ACC112 (cell line): ENCODE measurements around the gene FRY.

ENCODE experiments used
- H2AFZ ChIP-seq: fragments of 200-600 bp; sonication (generic); one replicate; pipeline ENCODE4 v1.6.0; 2017; ENCODE audit warnings: antibody characterized with exemption, low read length; ENCODE audit not compliant: unreplicated experiment
- H3K27ac ChIP-seq: fragments of 200-600 bp; sonication (generic); 2 replicates; pipeline ENCODE4 v1.5.1; 2014; ENCODE audit warnings: low read depth, mild to moderate bottlenecking, antibody characterized with exemption, low read length, moderate library complexity
- H3K27me3 ChIP-seq: fragments of 200-600 bp; sonication (generic); 2 replicates; pipeline ENCODE4 v1.6.1; 2014; ENCODE audit warnings: mild to moderate bottlenecking, antibody characterized with exemption, low read length, moderate library complexity, mixed read lengths; ENCODE audit not compliant: insufficient read depth
- H3K36me3 ChIP-seq: fragments of 200-600 bp; sonication (generic); 2 replicates; pipeline ENCODE4 v1.6.1; 2016; ENCODE audit warnings: mild to moderate bottlenecking, antibody characterized with exemption, low read length, moderate library complexity, mixed read lengths; ENCODE audit not compliant: insufficient read depth
- H3K4me1 ChIP-seq: fragments of 200-600 bp; sonication (generic); one replicate; pipeline ENCODE4 v1.6.1; 2016; ENCODE audit warnings: low read length, mixed read lengths; ENCODE audit not compliant: insufficient read depth, unreplicated experiment, control insufficient read depth
- H3K4me3 ChIP-seq: fragments of 200-600 bp; sonication (generic); 2 replicates; pipeline ENCODE4 v1.5.1; 2014; ENCODE audit warnings: mild to moderate bottlenecking, low read depth, low read length
- H3K79me2 ChIP-seq: fragments of 200-600 bp; sonication (generic); one replicate; pipeline ENCODE4 v1.6.0; 2016; ENCODE audit warnings: low read length; ENCODE audit not compliant: control insufficient read depth, unreplicated experiment, insufficient read depth

FRY gene

DNA sequence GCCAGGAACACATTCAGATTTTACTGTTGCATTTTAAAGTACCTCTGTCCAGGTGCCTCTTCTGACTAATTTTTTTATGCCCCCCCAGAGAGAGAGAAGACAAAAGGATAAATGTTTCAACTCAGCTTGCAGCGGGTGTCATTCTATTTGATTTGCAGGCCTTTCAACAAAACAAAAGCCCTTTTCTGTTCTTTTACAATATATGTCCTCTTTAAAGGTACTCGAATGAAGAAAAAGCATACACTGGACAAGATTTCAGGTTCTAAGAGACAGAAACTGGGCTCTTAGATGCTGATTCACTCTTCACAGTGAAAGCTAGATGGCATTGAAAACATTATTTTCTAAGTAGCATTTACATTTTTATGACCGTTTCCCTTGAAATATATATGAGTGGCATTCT, 2.9 kb upstream of the FRY start:
- Histone ChIP-seq H3K36me3 (no peaks in the 10 kb centered on the region), H3K4me3 (no peak overlapping the region), H2AFZ (no peak overlapping the region), H3K79me2 (no peaks in the 10 kb centered on the region), H3K27me3 (no peaks in the 10 kb centered on the region), H3K4me1 (peaks cover 6% of the 10 kb centered on the region), H3K27ac (no peak overlapping the region)

DNA sequence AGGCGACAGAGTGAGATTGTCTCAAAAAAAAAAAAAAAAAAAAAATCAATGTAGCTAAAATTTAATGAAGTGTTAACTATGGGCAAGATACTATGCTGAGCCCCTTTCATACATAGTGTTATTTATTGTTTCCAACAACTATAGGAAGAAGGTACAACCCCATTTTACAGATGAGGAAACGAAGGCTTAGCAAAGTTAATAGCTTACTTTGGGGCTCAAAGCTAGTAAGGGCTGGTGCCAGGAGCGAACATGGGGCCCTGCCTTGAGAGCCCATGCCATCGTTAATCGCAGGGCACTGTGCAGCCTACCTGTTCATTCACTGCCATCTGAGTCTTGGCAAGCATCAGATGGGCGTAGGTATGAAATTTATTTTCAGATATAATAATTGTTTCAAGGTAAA, 1.9 kb upstream of the FRY start:
- H3K4me3 ChIP-seq: no peak overlapping the region
- H3K36me3 ChIP-seq: no peaks in the 10 kb centered on the region
- no peak overlapping the region for H3K27ac ChIP-seq
- no peaks in the 10 kb centered on the region for H3K27me3 ChIP-seq
- H3K79me2 ChIP-seq: no peaks in the 10 kb centered on the region
- no peak overlapping the region for H2AFZ ChIP-seq
- peaks cover 6% of the 10 kb centered on the region for H3K4me1 ChIP-seq

DNA sequence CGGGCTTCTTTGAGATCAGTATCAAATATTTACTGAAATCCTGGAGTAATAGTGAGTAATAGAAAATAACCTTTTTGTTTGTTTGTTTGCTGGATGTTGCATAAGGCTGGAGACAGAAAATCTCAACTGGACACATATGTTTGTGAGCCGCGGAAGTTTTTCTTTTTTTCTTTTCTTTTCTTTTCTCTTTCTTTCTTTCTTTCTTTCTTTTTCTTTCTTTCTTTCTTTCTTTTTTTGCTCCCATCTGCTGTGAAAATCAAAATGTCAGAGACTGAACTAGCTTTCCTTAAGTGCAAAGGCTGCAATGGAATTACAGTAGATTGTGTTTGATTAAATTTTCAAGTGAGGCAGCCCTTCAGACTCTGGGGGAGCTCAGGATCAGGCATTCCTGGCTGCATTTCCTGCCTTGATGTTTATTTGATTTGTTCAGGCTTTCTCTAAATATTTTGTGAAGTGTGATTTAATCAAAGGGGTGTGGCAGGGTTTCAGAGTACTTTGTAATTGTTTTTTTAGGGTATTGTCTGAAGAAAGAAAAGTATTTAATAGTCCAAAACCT, 319 bp downstream of the FRY start:
- no peak overlapping the region for H3K27ac ChIP-seq
- H3K27me3 ChIP-seq: no peaks in the 10 kb centered on the region

DNA sequence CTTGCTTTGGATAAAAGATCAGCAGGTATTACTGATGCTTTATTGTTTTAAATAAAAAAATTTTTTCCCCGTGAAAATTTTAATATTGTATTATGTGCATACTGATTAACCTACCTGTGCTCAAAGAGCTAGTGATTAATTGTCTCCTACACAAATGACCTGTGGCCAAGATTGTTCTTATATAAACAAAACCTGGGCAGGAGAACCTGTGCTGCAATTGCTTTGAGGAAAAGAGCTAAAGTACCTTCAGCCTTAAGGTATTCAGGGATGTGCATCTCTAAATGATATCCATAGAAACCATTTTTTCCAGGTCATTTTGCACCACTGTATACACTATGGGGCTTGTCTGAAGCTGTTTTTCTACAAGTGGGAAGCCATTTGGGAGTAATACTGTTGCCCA, 1.2 kb downstream of the FRY start:
- Histone ChIP-seq H3K27me3 (no peaks in the 10 kb centered on the region), H3K4me1 (peaks cover 6% of the 10 kb centered on the region), H3K36me3 (no peaks in the 10 kb centered on the region), H3K27ac (no peak overlapping the region), H3K4me3 (no peak overlapping the region), H2AFZ (no peak overlapping the region), H3K79me2 (no peaks in the 10 kb centered on the region)

More for the DNA sequence above, 319 bp downstream of the FRY start:
- peak overlapping the region; percentile 94 for H2AFZ ChIP-seq
- H3K36me3 ChIP-seq: no peaks in the 10 kb centered on the region
- H3K79me2 ChIP-seq: no peaks in the 10 kb centered on the region
- H3K4me1 ChIP-seq: peaks cover 6% of the 10 kb centered on the region
- peak overlapping the region; percentile 83 for H3K4me3 ChIP-seq

DNA sequence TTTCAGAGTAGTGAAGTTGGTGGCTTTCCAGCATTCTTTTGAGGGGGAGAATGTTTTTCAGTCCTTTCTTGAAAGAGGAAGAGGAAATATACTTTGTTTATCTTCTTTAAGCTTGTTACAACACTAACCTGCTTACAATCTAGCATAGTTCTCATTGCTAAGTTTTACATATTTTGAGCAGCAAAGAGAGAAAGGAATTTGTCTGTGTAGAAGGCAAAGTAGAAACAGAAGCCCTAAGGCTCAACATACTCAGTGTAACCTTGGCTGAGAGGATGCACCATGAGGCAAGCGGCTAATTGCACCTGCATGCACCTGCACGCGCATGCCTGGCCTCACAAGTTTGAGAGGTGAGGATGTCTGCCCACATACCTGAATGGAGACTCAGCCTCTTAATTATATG, 2.2 kb downstream of the FRY start:
- Histone ChIP-seq H3K4me1 (peaks cover 6% of the 10 kb centered on the region), H2AFZ (no peak overlapping the region), H3K27me3 (no peaks in the 10 kb centered on the region), H3K36me3 (no peaks in the 10 kb centered on the region), H3K27ac (no peak overlapping the region), H3K4me3 (no peak overlapping the region), H3K79me2 (no peaks in the 10 kb centered on the region)

DNA sequence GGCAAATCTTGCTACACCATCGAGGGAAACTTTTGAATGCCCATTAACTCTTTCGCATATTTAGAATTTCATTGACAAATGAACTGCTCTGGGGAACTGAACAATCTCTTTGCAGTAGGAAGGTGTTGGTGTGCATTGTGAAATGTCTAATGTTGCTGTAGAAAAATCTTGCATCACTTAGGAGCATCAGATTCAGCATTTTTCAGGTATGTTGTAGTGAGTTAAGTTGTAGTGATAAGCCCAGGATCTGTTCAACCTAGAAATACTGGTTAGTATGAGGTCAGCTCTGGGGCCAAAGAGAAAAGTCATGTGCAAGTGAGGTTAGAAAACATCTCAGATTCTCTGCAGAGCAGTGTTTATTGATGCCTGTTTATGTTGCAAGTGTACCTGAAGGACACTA, 4.1 kb downstream of the FRY start:
- no peaks in the 10 kb centered on the region for H3K36me3 ChIP-seq
- H3K4me3 ChIP-seq: no peak overlapping the region
- no peak overlapping the region for H3K27ac ChIP-seq
- no peak overlapping the region for H2AFZ ChIP-seq
- H3K27me3 ChIP-seq: no peaks in the 10 kb centered on the region
- H3K79me2 ChIP-seq: no peaks in the 10 kb centered on the region
- peaks cover 1% of the 10 kb centered on the region for H3K4me1 ChIP-seq

DNA sequence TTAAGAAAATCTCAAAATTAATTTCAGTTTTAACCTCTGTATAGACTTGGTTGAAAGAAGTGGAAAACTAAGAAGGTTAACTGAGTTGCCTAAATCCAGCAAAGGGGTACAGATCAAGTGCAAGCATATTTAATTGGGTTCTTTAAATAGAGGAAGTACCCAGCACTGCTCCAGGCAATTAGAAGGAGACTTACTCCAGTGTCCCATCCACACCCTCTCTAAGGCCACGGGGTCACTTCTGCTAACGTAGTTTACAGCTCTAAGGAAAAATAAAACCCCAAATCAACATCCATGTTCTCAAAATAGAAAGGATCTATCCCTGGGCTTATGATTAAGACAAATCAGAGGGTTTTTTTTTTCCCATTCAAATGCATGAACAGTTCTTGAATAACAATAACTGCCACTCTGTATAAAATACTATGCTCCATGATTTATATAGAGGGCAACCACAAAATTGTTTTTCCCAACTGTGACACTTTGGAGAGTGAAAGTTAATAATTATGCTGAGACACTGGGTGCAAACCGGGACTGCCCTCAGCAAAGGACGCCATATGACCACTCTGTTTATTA, 4.6 kb downstream of the FRY start:
- Histone ChIP-seq H3K27ac (no peak overlapping the region), H2AFZ (no peak overlapping the region), H3K79me2 (no peaks in the 10 kb centered on the region), H3K27me3 (no peaks in the 10 kb centered on the region), H3K36me3 (no peaks in the 10 kb centered on the region), H3K4me1 (no peaks in the 10 kb centered on the region), H3K4me3 (no peak overlapping the region)

DNA sequence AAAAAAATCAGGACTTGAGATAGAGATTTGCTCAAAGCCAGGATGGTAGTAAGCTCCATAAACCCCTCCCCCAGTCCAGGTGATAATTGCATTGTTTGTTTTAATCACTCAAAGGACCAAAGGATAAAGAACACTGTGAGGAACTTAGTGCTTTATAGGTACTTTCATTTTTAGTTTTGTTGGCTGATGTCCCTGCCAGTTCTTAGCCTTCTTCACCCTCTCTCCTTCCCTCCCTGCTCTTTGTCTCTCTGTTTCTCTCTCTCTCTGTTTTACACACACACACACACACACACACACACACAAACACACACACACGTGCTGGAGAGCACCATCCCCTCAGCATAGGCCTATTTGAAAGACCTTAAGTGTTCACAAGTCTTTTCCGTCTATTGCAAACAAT, 5.2 kb downstream of the FRY start:
- Histone ChIP-seq H3K4me3 (no peak overlapping the region), H3K4me1 (no peaks in the 10 kb centered on the region), H3K36me3 (no peaks in the 10 kb centered on the region), H3K27me3 (no peaks in the 10 kb centered on the region), H2AFZ (no peak overlapping the region), H3K79me2 (no peaks in the 10 kb centered on the region), H3K27ac (no peak overlapping the region)

DNA sequence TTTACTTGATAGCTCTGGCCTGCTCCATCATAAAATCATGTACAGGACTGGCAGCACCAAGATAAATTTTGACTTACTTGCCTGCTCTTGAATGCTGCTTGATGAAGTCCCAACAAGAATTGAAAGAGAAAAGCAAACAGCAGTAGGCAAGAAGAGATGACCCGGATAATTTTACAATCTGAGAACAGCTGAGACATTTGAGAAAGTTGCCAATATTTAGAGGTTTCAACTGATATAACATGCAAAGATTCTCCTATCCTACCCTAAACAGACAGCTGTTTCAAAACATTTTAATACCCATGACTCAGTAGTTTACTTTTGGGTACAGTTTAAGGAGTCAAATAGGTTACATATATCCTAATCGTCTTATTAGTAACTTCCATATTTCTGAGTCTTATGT, 5.9 kb downstream of the FRY start:
- no peaks in the 10 kb centered on the region for H3K36me3 ChIP-seq
- H2AFZ ChIP-seq: no peak overlapping the region
- H3K27me3 ChIP-seq: no peaks in the 10 kb centered on the region
- H3K4me1 ChIP-seq: no peaks in the 10 kb centered on the region
- no peak overlapping the region for H3K4me3 ChIP-seq
- H3K79me2 ChIP-seq: no peaks in the 10 kb centered on the region
- no peak overlapping the region for H3K27ac ChIP-seq

DNA sequence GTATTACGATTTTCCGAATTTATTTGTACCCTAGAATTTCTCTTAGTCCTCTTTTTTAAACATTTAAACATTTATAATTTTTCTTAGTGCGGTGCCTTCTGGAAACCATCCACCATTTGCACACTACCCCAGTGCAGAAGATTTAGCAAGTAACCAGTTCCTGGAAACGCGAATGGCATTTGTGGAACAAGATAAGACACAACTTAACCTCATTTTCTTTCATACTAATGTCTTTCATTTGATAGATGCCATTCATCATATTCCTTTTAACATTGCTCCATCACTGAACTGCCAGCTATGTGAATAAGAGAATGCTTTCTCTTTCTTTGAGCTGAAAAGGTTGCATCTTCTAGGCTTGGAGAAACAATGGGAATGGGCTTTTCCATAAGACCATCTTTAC, 6.8 kb downstream of the FRY start:
- Histone ChIP-seq H3K4me1 (no peaks in the 10 kb centered on the region), H3K79me2 (no peaks in the 10 kb centered on the region), H3K27me3 (no peaks in the 10 kb centered on the region), H2AFZ (no peak overlapping the region), H3K4me3 (no peak overlapping the region), H3K27ac (no peak overlapping the region), H3K36me3 (no peaks in the 10 kb centered on the region)

DNA sequence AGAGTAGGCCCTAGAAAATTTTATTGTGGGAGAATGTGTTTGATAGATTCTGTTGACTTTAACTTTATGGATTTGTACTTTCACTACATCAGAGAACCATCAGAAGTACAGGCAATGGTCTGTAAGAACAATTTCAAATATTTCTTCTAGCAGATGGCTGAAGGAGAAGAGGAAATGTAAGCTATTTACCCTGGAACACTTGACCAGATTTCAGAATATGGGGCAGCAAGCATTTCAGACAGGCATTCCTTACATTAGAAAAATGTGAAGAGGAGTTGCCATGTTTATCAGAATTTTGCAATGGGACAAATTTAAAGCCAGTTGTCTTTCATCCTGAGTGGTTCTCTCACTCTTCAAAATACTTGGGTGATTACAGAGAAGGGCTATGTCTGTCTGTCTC, 7.5 kb downstream of the FRY start:
- Histone ChIP-seq H3K27ac (no peak overlapping the region), H2AFZ (no peak overlapping the region), H3K4me3 (no peak overlapping the region), H3K36me3 (no peaks in the 10 kb centered on the region), H3K4me1 (no peaks in the 10 kb centered on the region), H3K27me3 (no peaks in the 10 kb centered on the region), H3K79me2 (no peaks in the 10 kb centered on the region)
